ENCODE data around the gene ACVR1B.

DNA sequence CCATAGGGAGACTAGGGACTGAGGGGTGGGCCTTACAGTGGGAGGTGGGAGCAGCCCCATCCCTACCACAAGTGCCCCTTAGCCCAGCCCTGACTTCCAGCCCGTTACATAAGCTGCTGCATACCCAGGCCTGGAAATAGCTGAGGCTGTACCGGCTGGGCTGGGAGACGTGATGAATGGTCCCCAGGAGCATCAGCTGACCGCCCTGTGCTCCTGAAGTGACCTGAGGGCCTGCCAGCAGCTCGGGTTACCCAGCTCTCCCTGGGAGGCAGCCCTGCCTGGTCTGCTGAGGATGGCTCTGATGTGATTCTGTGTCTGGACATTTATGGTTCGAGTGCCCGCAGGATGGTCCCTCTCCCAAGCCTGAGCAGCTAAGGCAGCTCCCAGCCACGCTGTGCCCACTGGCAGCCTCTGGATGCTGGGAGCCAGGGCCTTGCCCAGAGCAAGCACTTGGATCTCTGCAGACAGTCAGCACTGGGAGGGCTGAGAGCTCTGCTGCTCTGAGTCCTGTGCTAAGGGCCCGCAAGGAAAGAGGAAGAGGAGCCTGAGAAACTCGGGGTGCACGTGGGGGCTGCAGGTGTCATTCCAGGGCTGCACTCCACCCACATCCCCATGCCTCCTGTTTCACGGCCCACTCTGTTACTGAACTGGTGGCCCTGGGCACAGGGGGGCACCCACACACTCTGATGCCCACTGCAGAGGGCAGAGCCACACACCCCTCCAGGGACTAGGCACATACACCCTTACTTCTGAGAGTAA lies 75.8 kb downstream of the ACVR1B start:
- TF ChIP-seq CTCF (IDR thresholded peaks at IDR 0.05) (no peak), POLR2A (IDR thresholded peaks at IDR 0.05) (no peak)

Data from Peyer's patch (tissue), 4 donors.